ENCODE data around the gene KY. TPM values are rescaled to one million over a fixed set of nuclear protein-coding genes. Genes with fewer than 3 reads are reported as not detected.

KY gene
- polyA plus RNA-seq, 1 donor (not counting 4 experiments of a cell fraction or from before 2014, with no cell fraction given): not detected

- Histone ChIP-seq H4K20me1 (ENCODE audit: control insufficient read depth, extremely low read depth, insufficient read depth, low read length) (no peaks in the 10 kb centered on the region), H3K4me1 (ENCODE audit: control insufficient read depth, extremely low read depth, insufficient read depth, low read length) (no peaks in the 10 kb centered on the region), H3K9ac (ENCODE audit: control insufficient read depth, extremely low read depth, insufficient read depth, low read length) (no peak overlapping the region), H3K36me3 (ENCODE audit: control insufficient read depth in 2 of 2, extremely low read depth in 1 of 2, insufficient read depth in 2 of 2, low read length in 2 of 2) (no peaks in the 10 kb centered on the region), H3K9me1 (ENCODE audit: control insufficient read depth, extremely low read depth, insufficient read depth, low read length) (no peaks in the 10 kb centered on the region), H3K9me3 (ENCODE audit: control insufficient read depth, low read depth, low read length) (no peaks in the 10 kb centered on the region), H3K27me3 (ENCODE audit: control insufficient read depth, extremely low read depth, insufficient read depth, low read length) (peaks cover 4% of the 10 kb centered on the region), H3K27ac (ENCODE audit: control insufficient read depth, insufficient read depth, low read length) (no peak overlapping the region), H3K79me2 (ENCODE audit: control insufficient read depth, insufficient read depth, low read length) (no peaks in the 10 kb centered on the region), H2AFZ (ENCODE audit: control insufficient read depth, low read length) (no peak overlapping the region), H3K4me3 (ENCODE audit: control insufficient read depth in 2 of 3, extremely low read depth in 1 of 3, insufficient read depth in 2 of 3, low read depth in 1 of 3, low read length in 3 of 3) (no peak overlapping the region), H3K4me2 (ENCODE audit: control insufficient read depth, extremely low read depth, insufficient read depth, low read depth, low read length) (no peak overlapping the region)
- FAIRE-seq (no peak), DNase-seq (ENCODE audit: low read depth, low spot score) (no peak)
- no peak for TF ChIP-seq CTCF (optimal IDR thresholded peaks at IDR 0.05 in 1 of 3, IDR thresholded peaks at IDR 0.05 in 1 of 3, conservative IDR thresholded peaks at IDR 0.05 in 1 of 3; ENCODE audit: extremely low read depth in 1 of 3, insufficient read depth in 2 of 3, low read length in 3 of 3)
- no peak for TF ChIP-seq EZH2 (IDR thresholded peaks at IDR 0.05; ENCODE audit: low read length)
- dilution Hi-C loops (cut with MboI; ENCODE audit: extremely low pct_ligation_motif_present, low sequenced_read_pairs): no loop called here
Measured at GRCh38 chr3:134624537-134625287, 26.1 kb downstream of the KY start.

GRCh38 chr3:134623615-134624245, 27.1 kb downstream of the KY start:
- no peak overlapping the region for H3K4me3 ChIP-seq (ENCODE audit: control insufficient read depth in 2 of 3, extremely low read depth in 1 of 3, insufficient read depth in 2 of 3, low read depth in 1 of 3, low read length in 3 of 3)
- TF ChIP-seq CTCF (optimal IDR thresholded peaks at IDR 0.05 in 1 of 3, IDR thresholded peaks at IDR 0.05 in 1 of 3, conservative IDR thresholded peaks at IDR 0.05 in 1 of 3; ENCODE audit: extremely low read depth in 1 of 3, insufficient read depth in 2 of 3, low read length in 3 of 3): no peak
- TF ChIP-seq EZH2 (IDR thresholded peaks at IDR 0.05; ENCODE audit: low read length): no peak
- H3K4me1 ChIP-seq (ENCODE audit: control insufficient read depth, extremely low read depth, insufficient read depth, low read length): no peaks in the 10 kb centered on the region
- H3K27me3 ChIP-seq (ENCODE audit: control insufficient read depth, extremely low read depth, insufficient read depth, low read length): peaks cover 7% of the 10 kb centered on the region
- FAIRE-seq: no peak
- H4K20me1 ChIP-seq (ENCODE audit: control insufficient read depth, extremely low read depth, insufficient read depth, low read length): no peaks in the 10 kb centered on the region
- dilution Hi-C loops (cut with MboI; ENCODE audit: extremely low pct_ligation_motif_present, low sequenced_read_pairs): no loop called here
- no peak overlapping the region for H3K4me2 ChIP-seq (ENCODE audit: control insufficient read depth, extremely low read depth, insufficient read depth, low read depth, low read length)
- no peak overlapping the region for H3K9ac ChIP-seq (ENCODE audit: control insufficient read depth, extremely low read depth, insufficient read depth, low read length)
- H3K9me3 ChIP-seq (ENCODE audit: control insufficient read depth, low read depth, low read length): no peaks in the 10 kb centered on the region
- no peaks in the 10 kb centered on the region for H3K79me2 ChIP-seq (ENCODE audit: control insufficient read depth, insufficient read depth, low read length)
- H3K36me3 ChIP-seq (ENCODE audit: control insufficient read depth in 2 of 2, extremely low read depth in 1 of 2, insufficient read depth in 2 of 2, low read length in 2 of 2): no peaks in the 10 kb centered on the region
- H2AFZ ChIP-seq (ENCODE audit: control insufficient read depth, low read length): no peak overlapping the region
- DNase-seq (ENCODE audit: low read depth, low spot score): no peak
- no peaks in the 10 kb centered on the region for H3K9me1 ChIP-seq (ENCODE audit: control insufficient read depth, extremely low read depth, insufficient read depth, low read length)
- no peak overlapping the region for H3K27ac ChIP-seq (ENCODE audit: control insufficient read depth, insufficient read depth, low read length)

Measured in keratinocyte (primary cell).